K562 (cell line): ENCODE results near the gene PPARGC1A.

Experiments used
- CAMTA2 ChIP-seq: fragments of 250-450 bp; sonication (Bioruptor Pico); conservative IDR thresholded peaks from 2 replicates; pipeline ENCODE4 v1.5.1; 2022
- FOXA1 ChIP-seq: fragments of 450-650 bp; IDR thresholded peaks from 2 replicates; pipeline ENCODE4 v1.6.1; 2016; ENCODE audit warnings: mild to moderate bottlenecking, borderline replicate concordance
- GABPA ChIP-seq: fragments of 200-800 bp; sonication (Bioruptor generic); conservative IDR thresholded peaks from 2 replicates; pipeline ENCODE4 v1.6.1; 2016; ENCODE audit warnings: low read depth, missing genetic modification characterization, missing compliant biosample characterization
- KLF16 ChIP-seq: IDR thresholded peaks from 2 replicates; pipeline ENCODE4 v1.6.1; 2016; ENCODE audit warnings: antibody characterized with exemption
- MAFG ChIP-seq: fragments of 450-650 bp; conservative IDR thresholded peaks from 2 replicates; pipeline ENCODE4 v1.6.1; 2016; ENCODE audit warnings: missing genetic modification characterization, missing compliant biosample characterization
- NCOA2 ChIP-seq, 2 experiments: fragments of 450-650 bp; IDR thresholded peaks; 2 replicates each; pipeline ENCODE4 v1.6.1; 2018; ENCODE audit warnings: mild to moderate bottlenecking in 2 of 2, moderate library complexity in 1 of 2; ENCODE audit not compliant: partially characterized antibody in 2 of 2
- NELFE ChIP-seq: IDR thresholded peaks from 2 replicates; pipeline ENCODE4 v1.6.1; 2011; ENCODE audit warnings: mild to moderate bottlenecking; ENCODE audit not compliant: insufficient read depth, insufficient read length
- NR2C2 ChIP-seq, 2 experiments: fragments of 200-800 bp in 1 of 2; sonication (Bioruptor generic) in 1 of 2; sonication (generic) in 1 of 2; formaldehyde crosslinking in 1 of 2; IDR thresholded peaks; 2 replicates each; pipeline versions ENCODE4 v1.6.1 to v1.8.0; 2016 to 2022; ENCODE audit warnings: mild to moderate bottlenecking in 1 of 2, missing compliant biosample characterization in 1 of 2, missing genetic modification characterization in 1 of 2, missing genetic modification reagents in 1 of 2
- POLR2AphosphoS5 ChIP-seq: IDR thresholded peaks from 2 replicates; pipeline ENCODE4 v1.6.1; 2011; ENCODE audit warnings: mild to moderate bottlenecking, low read depth, low read length, moderate library complexity; ENCODE audit not compliant: control insufficient read depth, insufficient read depth
- TCF7L2 ChIP-seq: fragments of 150-350 bp; IDR thresholded peaks from 2 replicates; pipeline ENCODE4 v1.6.1; 2016; ENCODE audit warnings: low read depth, mild to moderate bottlenecking, low read length, moderate library complexity
- ZNF766 ChIP-seq: fragments of 200-800 bp; sonication (Bioruptor generic); conservative IDR thresholded peaks from 2 replicates; pipeline ENCODE4 v1.6.1; 2016; ENCODE audit warnings: missing genetic modification characterization, missing compliant biosample characterization
- TF ChIP-seq, protein P1 (sequence below): sonication (generic); formaldehyde crosslinking; IDR thresholded peaks from 2 replicates; pipeline ENCODE4 v1.8.1; 2022; ENCODE audit warnings: missing genetic modification reagents

DNA sequence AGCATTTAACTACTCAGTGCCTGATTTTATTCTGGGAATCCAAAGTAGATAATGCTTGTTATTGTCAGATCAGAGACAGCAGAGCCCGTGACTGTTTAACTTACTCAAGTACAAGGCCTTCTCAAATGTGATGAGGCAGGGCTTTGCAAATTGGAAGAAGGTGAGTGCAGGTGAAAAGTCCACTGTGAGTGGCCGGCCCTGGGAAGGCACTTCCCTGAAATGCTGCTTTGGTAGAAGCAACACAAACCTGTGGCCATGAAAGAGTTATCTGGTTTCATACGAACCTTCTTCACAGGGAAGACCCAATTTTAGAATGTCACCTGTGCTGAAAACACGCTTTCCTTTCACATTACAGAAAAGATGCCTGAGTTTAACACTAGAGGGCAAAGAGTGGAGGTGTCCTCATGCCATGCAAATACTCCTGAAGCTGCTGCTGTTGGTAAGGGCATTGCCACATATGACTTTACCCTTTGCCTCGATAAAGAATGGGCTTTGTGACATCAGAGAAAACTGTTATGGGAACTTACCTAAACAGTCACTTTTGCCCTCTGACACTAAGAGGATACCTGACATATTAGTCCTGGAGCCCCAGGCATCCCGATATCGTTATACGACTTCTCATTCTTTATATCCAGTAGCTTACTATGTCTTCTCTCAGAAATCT lies 8.0 kb downstream of the PPARGC1A start:
- TF ChIP-seq TCF7L2, result no peak
- TF ChIP-seq, protein P1, sequence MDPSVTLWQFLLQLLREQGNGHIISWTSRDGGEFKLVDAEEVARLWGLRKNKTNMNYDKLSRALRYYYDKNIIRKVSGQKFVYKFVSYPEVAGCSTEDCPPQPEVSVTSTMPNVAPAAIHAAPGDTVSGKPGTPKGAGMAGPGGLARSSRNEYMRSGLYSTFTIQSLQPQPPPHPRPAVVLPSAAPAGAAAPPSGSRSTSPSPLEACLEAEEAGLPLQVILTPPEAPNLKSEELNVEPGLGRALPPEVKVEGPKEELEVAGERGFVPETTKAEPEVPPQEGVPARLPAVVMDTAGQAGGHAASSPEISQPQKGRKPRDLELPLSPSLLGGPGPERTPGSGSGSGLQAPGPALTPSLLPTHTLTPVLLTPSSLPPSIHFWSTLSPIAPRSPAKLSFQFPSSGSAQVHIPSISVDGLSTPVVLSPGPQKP (CRISPR knock-in tag), result no peak
- TF ChIP-seq MAFG (tag), result no peak
- TF ChIP-seq NR2C2 (CRISPR knock-in tag; IDR thresholded peaks at IDR 0.05), result no peak
- no peak for TF ChIP-seq NR2C2 (tag; IDR thresholded peaks at IDR 0.05)
- no peak for TF ChIP-seq NELFE
- TF ChIP-seq CAMTA2 (CRISPR knock-in tag), result no peak
- TF ChIP-seq GABPA (tag), result no peak
- no peak for TF ChIP-seq NCOA2 (IDR thresholded peaks at IDR 0.05; ENCODE audit: partially characterized antibody in 2 of 2)
- TF ChIP-seq ZNF766 (CRISPR knock-in tag), result no peak
- no peak for TF ChIP-seq FOXA1
- TF ChIP-seq POLR2AphosphoS5, result no peak
- no peak for TF ChIP-seq KLF16
